LNCaP clone FGC (cell line): Measurements from ENCODE around the gene RBCK1.

Source experiments
- DNase-seq: peaks from one replicate; pipeline ENCODE4 v3.0.0-alpha.2; 2011; ENCODE audit warnings: low read depth
- H3K4me3 ChIP-seq: 2 replicates; pipeline ENCODE4 v1.5.1; 2011; ENCODE audit warnings: mild to moderate bottlenecking, low read depth, low read length, control low read depth
- TF ChIP-seq, protein P1 (sequence below): IDR thresholded peaks from 2 replicates; pipeline ENCODE4 v1.5.1; 2012; ENCODE audit warnings: mild to moderate bottlenecking; ENCODE audit not compliant: control insufficient read depth, insufficient read depth; ENCODE audit errors: extremely low read depth

RBCK1 gene

DNA sequence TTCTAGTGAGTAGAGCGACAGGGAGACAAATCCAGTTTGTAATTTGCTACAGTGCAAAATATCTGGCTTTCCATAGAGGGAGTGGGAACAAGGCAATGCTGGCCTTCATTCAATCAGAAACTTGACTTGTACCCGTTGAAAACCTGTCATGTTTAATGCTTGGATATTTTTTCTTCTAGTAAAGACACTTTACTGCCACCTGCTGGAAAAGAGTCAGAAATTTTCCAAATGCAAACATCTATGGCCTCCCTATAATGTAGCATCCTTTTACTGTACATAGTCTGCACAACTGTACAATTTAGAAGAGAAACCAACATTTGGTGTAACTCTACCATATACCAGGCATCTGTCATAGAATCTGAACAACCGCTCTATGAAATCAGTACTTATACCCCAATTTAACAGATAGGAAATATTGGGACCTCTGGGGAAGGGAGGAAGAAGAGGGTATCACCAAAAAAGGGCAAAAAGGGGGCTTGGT lies 70.9 kb downstream of the RBCK1 start:
- H3K4me3 ChIP-seq, result peak overlapping the region; percentile 36
- TF ChIP-seq, protein P1, sequence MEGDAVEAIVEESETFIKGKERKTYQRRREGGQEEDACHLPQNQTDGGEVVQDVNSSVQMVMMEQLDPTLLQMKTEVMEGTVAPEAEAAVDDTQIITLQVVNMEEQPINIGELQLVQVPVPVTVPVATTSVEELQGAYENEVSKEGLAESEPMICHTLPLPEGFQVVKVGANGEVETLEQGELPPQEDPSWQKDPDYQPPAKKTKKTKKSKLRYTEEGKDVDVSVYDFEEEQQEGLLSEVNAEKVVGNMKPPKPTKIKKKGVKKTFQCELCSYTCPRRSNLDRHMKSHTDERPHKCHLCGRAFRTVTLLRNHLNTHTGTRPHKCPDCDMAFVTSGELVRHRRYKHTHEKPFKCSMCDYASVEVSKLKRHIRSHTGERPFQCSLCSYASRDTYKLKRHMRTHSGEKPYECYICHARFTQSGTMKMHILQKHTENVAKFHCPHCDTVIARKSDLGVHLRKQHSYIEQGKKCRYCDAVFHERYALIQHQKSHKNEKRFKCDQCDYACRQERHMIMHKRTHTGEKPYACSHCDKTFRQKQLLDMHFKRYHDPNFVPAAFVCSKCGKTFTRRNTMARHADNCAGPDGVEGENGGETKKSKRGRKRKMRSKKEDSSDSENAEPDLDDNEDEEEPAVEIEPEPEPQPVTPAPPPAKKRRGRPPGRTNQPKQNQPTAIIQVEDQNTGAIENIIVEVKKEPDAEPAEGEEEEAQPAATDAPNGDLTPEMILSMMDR, result peak; percentile 39; the same call in 1 of the 2 replicates
- DNase-seq, result peak; percentile 71

DNA sequence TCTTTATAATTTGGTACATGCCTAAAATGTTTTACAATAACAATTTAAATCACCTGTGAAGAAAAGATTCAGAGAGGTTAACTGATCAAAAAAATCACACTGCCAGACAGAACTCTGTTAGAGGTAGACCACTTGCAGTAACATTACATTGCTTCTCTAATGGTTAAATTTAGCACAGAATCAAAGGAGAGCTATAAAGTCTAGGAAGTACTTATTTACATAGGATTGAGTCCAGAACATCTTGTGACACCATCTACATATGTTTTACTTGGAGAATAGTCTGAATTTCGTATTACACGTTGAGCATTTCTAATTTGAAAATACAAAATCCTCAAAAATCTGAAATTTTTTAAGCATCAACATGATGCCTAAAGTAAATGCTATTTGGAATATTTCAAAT lies 71.4 kb downstream of the RBCK1 start:
- peak; percentile 60 for DNase-seq
- H3K4me3 ChIP-seq, result peak overlapping the region; percentile 36
- TF ChIP-seq, protein P1, result no peak

DNA sequence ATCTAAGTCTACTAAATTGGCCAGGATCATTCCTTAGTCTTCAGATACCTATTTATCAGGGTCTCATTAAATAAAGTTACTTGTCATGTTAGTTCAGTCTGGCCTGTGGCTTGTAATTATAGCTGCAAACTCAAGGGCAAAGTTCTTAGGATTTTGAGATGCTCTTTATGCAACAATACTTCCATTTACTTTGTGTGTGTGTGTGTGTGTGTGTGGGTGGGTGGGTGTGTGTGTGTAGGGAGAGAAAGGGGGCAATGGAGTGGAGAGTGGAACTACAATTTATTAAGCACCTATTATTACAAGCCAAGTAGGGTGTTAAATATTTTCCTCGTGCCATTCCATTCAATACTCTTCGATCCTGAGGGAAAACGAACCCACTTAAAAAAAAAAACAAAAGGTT lies 71.9 kb downstream of the RBCK1 start:
- TF ChIP-seq, protein P1, result no peak
- DNase-seq, result no peak
- no peak overlapping the region for H3K4me3 ChIP-seq

DNA sequence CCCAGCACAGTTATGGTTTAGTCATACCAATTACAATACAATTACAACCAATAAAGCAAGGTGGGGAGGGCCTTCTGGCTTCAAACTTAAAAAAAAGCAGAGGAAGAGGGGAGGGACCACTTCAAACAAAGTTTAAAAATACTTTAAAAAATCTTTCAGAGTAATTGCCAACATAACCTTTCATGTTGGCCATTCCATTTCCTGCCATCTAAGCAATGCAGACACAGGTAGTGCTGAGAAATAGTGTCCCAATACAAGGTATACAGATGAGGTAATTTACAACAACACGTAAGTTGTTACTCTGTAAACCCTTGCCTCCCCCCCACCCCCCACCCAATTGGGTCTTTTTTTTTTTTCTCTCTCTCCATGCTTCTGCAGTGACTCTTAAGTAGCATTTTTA lies 73.1 kb downstream of the RBCK1 start:
- TF ChIP-seq, protein P1, result no peak
- no peak for DNase-seq
- no peak overlapping the region for H3K4me3 ChIP-seq
